Large intestine (tissue), 3 donors: ENCODE data around the gene NKX1-1. TPM values are rescaled to one million over a fixed set of nuclear protein-coding genes. Genes with fewer than 3 reads are reported as not detected.
"Not testable (repeated sequence)": the region's sequence is repeated elsewhere in the genome, so short reads cannot be mapped to it uniquely, and the experiment has no call there.

Experiments
- DNase-seq, 2 donors: peaks; one replicate each; pipeline versions ENCODE4 v3.0.0 to v3.0.0-alpha.2; 2013
- H3K27ac ChIP-seq: one replicate; pipeline ENCODE4 v1.5.1; 2013; ENCODE audit warnings: low read length
- H3K27me3 ChIP-seq: 2 replicates; pipeline ENCODE4 v1.6.1; 2013; ENCODE audit warnings: low read length; ENCODE audit not compliant: control insufficient read depth, insufficient read depth
- H3K36me3 ChIP-seq: 2 replicates; pipeline ENCODE4 v1.6.1; 2013; ENCODE audit warnings: low read length; ENCODE audit not compliant: control insufficient read depth, insufficient read depth
- H3K4me1 ChIP-seq: one replicate; pipeline ENCODE4 v1.6.1; 2013; ENCODE audit warnings: low read length; ENCODE audit not compliant: control insufficient read depth, insufficient read depth
- H3K4me3 ChIP-seq: one replicate; pipeline ENCODE4 v1.5.1; 2013; ENCODE audit warnings: low read length
- H3K9me3 ChIP-seq: one replicate; pipeline ENCODE4 v1.6.1; 2013; ENCODE audit warnings: mild to moderate bottlenecking, low read depth, low read length, moderate library complexity; ENCODE audit not compliant: control insufficient read depth
- WGBS: methylation state at CpG from one replicate; pipeline ENCODE4 v1.1.5; 2013; ENCODE audit warnings: low lambda C conversion rate; ENCODE audit not compliant: insufficient coverage; 5-methylcytosine and 5-hydroxymethylcytosine counted together
- polyA plus RNA-seq: library from polyadenylated mRNA; unstranded; fragments of 120-200 nt; gene quantifications from one replicate; pipeline ENCODE4 v1.2.1, GENCODE V29; 2013

The NKX1-1 gene
- polyA plus RNA-seq, 1 donor, result not detected

DNA sequence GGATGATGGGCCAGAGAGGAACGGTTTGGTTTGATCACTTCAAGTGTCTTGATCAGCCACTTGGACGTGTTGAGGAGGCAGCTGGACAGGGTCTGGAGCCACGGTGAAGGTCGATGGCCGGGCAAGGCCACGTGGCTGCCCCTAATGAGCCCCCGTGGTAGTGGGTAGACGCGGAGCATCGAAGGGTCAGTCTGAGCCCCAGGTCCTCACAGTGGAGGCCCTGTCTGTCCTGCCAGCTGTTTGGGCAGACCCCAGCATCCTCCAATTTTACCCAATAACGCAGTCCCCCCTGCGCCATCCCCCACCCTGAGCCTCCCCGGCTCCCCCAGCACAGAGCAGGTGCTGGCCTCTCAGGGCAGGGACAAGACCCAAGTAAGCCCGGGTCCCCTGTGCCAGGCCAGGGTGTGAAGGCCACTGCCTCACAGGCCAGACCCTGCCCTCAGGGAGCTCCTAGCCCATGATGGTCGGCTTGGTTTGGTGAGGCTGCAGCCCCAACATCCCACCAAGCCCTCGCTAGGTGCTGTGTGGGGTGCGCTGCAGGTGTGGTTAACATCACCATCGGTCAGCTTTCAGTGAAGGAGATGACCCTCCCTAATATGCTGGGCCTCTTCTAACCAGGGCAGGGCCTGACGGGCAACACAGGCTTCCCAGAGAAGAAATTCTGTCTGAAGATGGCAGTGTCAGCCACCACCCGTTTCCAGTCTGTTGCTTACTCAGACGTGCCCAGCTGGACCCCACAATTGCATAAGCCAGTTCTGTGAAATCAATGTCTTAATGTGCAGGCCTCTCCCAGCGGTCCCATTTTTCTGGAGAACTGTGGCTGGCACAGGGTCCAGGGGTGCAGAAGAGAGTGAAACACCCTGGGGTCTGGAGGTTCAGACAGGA lies 40.5 kb upstream of the NKX1-1 start:
- no peaks in the 10 kb centered on the region for H3K27me3 ChIP-seq
- no peaks in the 10 kb centered on the region for H3K36me3 ChIP-seq
- no CpG with 5 or more reads among the region's 22 CpGs for WGBS
- H3K4me1 ChIP-seq, result no peaks in the 10 kb centered on the region
- no peak for DNase-seq
- H3K9me3 ChIP-seq, result peaks cover 5% of the 10 kb centered on the region
- H3K27ac ChIP-seq, result no peak overlapping the region
- no peak overlapping the region for H3K4me3 ChIP-seq

DNA sequence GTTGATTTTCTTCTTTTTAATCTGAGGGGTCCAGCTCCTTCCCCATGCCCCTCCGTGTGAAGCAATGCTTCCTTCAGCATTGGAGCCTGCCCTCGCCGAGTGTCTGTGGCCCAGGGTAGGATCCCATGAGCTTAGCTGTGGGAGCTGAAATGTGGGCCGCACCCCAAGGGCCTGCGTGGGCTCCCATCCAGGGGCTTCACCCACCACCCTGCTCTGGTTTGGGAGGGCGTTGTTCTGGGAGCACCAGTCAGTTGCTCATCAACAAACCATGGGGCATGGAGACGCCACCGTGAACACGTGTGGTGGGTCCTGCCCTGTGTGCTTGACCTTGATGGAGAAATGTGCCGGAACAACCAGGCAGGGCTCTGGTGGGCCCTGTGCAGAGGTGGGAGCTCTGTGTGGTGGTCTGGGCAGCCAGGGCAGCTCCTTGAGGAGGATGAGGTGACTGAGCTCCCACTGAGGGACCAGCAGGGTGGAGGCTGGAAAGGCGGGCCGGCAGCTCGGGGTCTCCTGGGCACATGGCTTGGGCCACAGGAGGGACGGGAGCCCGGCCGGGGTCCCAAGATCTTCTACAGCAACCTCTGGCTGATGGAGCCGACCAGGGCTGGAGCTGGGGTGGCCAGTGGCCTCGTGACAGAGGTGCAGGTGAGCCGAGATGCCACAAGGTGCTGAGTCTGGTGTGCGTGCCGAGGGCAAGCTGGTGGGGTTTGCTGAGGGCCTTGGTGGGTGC lies 39.6 kb upstream of the NKX1-1 start:
- Histone ChIP-seq H3K27ac (no peak overlapping the region), H3K27me3 (no peaks in the 10 kb centered on the region), H3K9me3 (peaks cover 5% of the 10 kb centered on the region), H3K4me3 (no peak overlapping the region), H3K36me3 (no peaks in the 10 kb centered on the region), H3K4me1 (no peaks in the 10 kb centered on the region)
- WGBS, result no CpG with 5 or more reads among the region's 21 CpGs
- DNase-seq, result no peak

DNA sequence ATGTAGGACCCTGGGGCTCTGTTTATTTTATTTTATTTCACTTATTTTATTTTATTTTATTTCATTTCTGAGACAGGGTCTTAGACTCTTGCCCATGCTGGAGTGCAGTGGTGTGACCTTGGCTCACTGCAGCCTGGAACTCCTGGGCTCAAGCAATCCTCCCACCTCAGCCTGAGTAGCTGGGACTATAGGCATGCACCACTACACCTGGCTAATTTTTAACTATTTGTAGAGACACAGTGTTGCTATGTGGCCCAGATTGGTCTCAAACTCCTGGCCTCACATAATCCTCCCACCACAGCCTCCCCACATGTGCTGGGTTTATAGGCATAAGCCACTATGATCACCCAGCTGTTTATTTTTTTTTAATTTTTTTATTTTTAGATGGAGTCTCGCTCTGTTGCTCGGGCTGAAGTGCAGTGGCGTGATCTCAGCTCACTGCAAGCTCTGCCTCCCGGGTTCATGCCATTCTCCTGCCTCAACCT lies 37.5 kb upstream of the NKX1-1 start:
- not testable (repeated sequence) for H3K27ac ChIP-seq, H3K4me3 ChIP-seq, H3K4me1 ChIP-seq, H3K9me3 ChIP-seq, DNase-seq, H3K27me3 ChIP-seq, H3K36me3 ChIP-seq
- WGBS, result no CpG with 5 or more reads among the region's 4 CpGs

DNA sequence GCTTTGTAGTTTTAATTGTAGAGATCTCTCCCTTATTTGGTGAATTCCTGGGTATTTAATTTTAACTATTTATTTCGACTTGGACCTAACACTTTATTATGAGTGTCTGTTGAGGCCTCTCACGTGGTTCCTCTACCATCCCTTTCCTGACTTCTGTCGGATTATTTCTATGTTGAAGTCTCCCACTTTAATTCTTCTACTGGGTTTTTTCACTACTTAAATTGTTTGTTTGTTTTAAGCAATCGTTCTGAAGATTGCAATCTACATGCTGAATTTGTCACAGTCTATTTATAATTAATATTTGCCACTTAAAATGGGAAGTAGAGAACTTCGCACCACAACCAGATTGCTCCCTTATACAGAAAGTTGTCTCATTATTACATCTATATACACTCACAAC lies 20.8 kb upstream of the NKX1-1 start:
- Histone ChIP-seq H3K4me1 (no peaks in the 10 kb centered on the region), H3K4me3 (no peak overlapping the region), H3K36me3 (no peaks in the 10 kb centered on the region), H3K9me3 (no peaks in the 10 kb centered on the region), H3K27me3 (no peaks in the 10 kb centered on the region), H3K27ac (no peak overlapping the region)
- WGBS, result 82% methylated on average over 3 of the region's 5 CpGs
- no peak for DNase-seq

DNA sequence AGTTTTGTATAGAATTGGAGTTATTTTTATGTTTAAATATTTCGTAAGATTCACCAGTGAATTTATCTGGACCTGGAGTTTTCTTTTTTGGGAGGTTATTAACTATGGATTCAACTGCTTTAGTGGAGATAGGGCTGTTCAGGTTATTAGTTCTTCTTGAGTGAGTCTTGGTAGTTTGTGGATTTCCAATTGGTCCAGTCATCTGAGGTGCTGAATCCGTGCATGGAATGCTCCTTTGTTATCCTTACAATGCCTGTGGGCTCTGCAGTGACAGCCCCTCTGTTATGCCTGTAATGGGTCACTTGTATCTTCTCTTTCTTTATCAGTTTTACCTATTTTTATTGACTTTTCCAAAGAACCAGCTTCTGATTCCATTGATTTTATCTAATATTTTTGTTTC lies 15.4 kb upstream of the NKX1-1 start:
- H3K36me3 ChIP-seq, result no peaks in the 10 kb centered on the region
- no peak overlapping the region for H3K27ac ChIP-seq
- no peaks in the 10 kb centered on the region for H3K9me3 ChIP-seq
- WGBS, result 75% methylated on average over 1 of the region's 2 CpGs
- peaks cover 13% of the 10 kb centered on the region for H3K27me3 ChIP-seq
- no peaks in the 10 kb centered on the region for H3K4me1 ChIP-seq
- no peak overlapping the region for H3K4me3 ChIP-seq
- DNase-seq, result no peak

DNA sequence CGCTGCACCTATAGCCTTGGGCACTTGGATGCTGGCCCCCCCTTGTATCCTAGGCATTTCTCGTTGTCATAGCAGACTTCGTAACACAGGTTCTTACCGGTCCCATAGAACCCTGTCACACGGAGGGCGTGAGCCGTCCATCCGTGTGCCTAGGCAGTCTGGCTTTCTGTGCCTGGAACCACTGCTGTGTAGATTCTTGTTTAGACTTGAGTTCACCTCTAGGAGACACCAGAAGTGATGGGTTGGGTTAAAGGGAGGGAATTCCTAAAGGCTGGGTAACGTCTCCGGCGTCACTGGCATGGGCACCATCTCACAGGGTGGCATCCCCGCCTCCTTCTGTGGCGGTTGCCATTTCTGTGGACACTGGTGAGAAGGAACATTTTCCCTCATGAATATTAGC lies 13.5 kb upstream of the NKX1-1 start:
- Histone ChIP-seq H3K4me1 (no peaks in the 10 kb centered on the region), H3K27ac (no peak overlapping the region), H3K9me3 (peaks cover 9% of the 10 kb centered on the region), H3K36me3 (no peaks in the 10 kb centered on the region), H3K4me3 (no peak overlapping the region), H3K27me3 (peaks cover 32% of the 10 kb centered on the region)
- no peak for DNase-seq
- WGBS, result 88% methylated on average over 3 of the region's 13 CpGs

DNA sequence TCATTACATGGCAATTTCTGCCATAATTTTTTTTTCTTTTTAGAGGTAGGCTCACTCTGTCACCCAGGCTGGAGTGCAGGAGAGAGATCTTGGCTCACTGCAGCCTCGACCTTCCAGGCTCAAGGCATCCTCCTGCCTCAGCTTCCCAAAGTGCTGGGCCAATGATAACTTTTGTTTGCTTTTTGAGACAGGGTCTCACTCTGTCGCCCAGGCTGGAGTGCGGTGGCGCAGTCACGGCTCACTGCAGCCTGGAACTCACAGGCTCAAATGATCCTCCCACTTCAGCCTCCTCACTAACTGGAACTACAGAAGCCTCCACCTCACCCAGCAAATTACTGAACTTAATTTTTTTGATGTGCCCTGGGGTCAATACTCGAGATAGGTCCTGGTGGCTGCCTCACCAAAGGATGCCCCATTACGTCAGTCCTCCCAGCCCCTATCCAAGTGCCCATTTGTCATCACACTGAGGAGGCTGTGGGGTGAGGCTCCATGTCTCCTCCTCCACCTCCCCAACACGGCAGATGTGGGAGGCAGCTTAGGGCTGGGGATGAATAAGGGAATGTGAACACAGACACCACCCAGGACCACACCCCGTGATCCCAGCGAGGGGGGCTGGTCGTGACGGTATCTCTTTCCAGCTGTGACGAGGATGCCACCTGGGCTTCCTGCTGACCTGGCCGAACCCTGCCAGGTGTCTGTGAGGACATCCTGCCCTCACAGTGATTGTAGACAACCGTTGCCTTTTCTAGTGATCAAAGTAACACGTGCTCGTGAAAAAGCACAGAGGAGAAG lies 12.4 kb upstream of the NKX1-1 start:
- peaks cover 35% of the 10 kb centered on the region for H3K27me3 ChIP-seq
- no peak overlapping the region for H3K27ac ChIP-seq
- DNase-seq, result no peak
- no peaks in the 10 kb centered on the region for H3K36me3 ChIP-seq
- H3K4me1 ChIP-seq, result no peaks in the 10 kb centered on the region
- no peak overlapping the region for H3K4me3 ChIP-seq
- no CpG with 5 or more reads among the region's 17 CpGs for WGBS
- peaks cover 12% of the 10 kb centered on the region for H3K9me3 ChIP-seq

DNA sequence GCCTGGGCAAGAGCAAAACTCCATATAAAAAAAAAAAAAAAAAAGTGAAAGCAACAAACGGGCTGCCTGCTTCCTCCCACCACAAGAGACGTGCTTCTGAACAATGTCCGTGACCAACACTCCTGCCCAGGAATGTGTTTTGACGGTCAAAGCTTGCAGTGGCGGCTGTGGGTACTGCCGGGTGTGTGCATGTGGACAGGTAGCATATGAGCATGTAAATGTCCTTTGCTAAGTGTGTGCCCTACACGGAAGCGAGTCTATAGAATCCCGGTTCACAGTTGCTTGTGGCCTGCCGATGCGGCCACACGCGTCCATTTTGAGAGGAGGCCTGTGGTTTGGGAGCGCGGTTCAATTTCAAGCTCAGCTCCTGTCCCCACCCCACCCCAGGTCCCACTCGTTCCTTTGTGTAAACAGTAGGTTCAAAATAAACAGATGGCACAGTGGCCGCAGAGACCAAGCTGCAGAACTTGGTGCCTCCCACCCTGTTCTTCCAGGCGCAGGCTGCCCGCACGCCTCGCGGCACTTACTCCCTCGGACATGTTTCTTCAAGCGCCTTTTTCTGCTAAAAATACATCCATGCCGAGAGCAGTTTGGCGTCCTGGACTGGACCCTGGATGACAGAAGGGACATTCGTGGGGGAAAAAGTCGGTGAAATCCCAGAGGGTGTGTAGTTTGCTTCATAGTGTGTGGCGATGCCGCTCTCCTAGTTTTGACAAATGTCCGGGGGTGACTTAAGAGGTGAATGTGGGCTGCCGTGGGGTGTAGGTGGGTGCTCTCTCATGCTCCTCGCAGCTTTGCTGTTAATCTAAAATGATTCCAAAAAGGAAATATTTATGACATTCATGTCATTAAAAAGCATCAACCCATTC lies 11.5 kb upstream of the NKX1-1 start:
- 85% methylated on average over 4 of the region's 33 CpGs for WGBS
- DNase-seq, result no peak
- no peaks in the 10 kb centered on the region for H3K4me1 ChIP-seq
- peaks cover 14% of the 10 kb centered on the region for H3K9me3 ChIP-seq
- H3K27ac ChIP-seq, result no peak overlapping the region
- H3K36me3 ChIP-seq, result no peaks in the 10 kb centered on the region
- no peak overlapping the region for H3K4me3 ChIP-seq
- H3K27me3 ChIP-seq, result peaks cover 45% of the 10 kb centered on the region

DNA sequence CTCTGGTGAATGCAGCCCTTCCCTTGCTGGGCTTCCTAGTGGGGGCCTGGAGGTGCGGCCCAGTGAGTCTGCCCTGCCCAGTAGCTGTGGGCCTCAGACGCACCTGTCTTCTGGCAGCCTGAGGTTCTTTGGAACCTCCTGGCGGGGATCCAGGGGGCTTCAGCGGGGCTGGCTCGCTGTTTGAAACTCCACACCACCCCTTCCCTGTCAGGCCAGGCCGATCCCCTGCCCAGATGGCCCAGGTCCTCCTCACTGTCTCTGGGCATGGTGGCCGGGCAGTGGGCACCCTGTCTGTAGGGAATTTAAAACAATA lies 10.7 kb upstream of the NKX1-1 start:
- no peaks in the 10 kb centered on the region for H3K36me3 ChIP-seq
- peaks cover 14% of the 10 kb centered on the region for H3K9me3 ChIP-seq
- H3K4me3 ChIP-seq, result no peak overlapping the region
- no peak overlapping the region for H3K27ac ChIP-seq
- DNase-seq, result no peak
- WGBS, result no CpG with 5 or more reads among the region's 7 CpGs
- H3K27me3 ChIP-seq, result peaks cover 53% of the 10 kb centered on the region
- H3K4me1 ChIP-seq, result no peaks in the 10 kb centered on the region
